GM12878 (cell line): Measurements from ENCODE around the gene CDH1. TPM values are rescaled to one million over a fixed set of nuclear protein-coding genes. Genes with fewer than 3 reads are reported as not detected.

Experiments
- BACH1 ChIP-seq: fragments of 450-650 bp; IDR thresholded peaks from 2 replicates; pipeline ENCODE4 v1.6.1; 2017; ENCODE audit warnings: mild to moderate bottlenecking, borderline replicate concordance
- BCL11A ChIP-seq: IDR thresholded peaks from 2 replicates; pipeline ENCODE4 v1.6.1; 2011; ENCODE audit warnings: low read depth, low read length
- BCL3 ChIP-seq: IDR thresholded peaks from 2 replicates; pipeline ENCODE4 v1.6.1; 2011; ENCODE audit warnings: borderline replicate concordance, low read depth, mild to moderate bottlenecking, moderate library complexity, low read length; ENCODE audit not compliant: insufficient read depth, poor library complexity, severe bottlenecking
- BRCA1 ChIP-seq: IDR thresholded peaks from 2 replicates; pipeline ENCODE4 v1.6.1; 2011; ENCODE audit warnings: low read depth, low read length, improper control_type of control experiment
- CBX5 ChIP-seq: sonication (generic); IDR thresholded peaks from 2 replicates; pipeline ENCODE4 v1.6.1; 2016; ENCODE audit warnings: low read depth, moderate library complexity, mild to moderate bottlenecking, inconsistent platforms
- CREM ChIP-seq: IDR thresholded peaks from 2 replicates; pipeline ENCODE4 v1.6.1; 2014; ENCODE audit warnings: antibody characterized with exemption, low read depth
- EGR1 ChIP-seq, 2 experiments: IDR thresholded peaks; 1 replicate in 1 of 2; 2 replicates in 1 of 2; pipeline ENCODE4 v1.6.1; 2011 to 2012; ENCODE audit warnings: low read depth in 2 of 2, low read length in 2 of 2, borderline replicate concordance in 1 of 2, mild to moderate bottlenecking in 1 of 2, moderate library complexity in 1 of 2
- EP300 ChIP-seq, 2 experiments: fragments of 150-350 bp in 1 of 2; IDR thresholded peaks; 2 replicates each; pipeline ENCODE4 v1.6.1; 2011 to 2012; ENCODE audit warnings: low read depth in 2 of 2, low read length in 2 of 2, borderline replicate concordance in 1 of 2, improper control_type of control experiment in 1 of 2, inconsistent platforms in 1 of 2; ENCODE audit not compliant: control insufficient read depth in 1 of 2
- ESRRA ChIP-seq: IDR thresholded peaks from 2 replicates; pipeline ENCODE4 v1.6.1; 2012; ENCODE audit warnings: mild to moderate bottlenecking, low read length, improper control_type of control experiment
- IRF4 ChIP-seq: IDR thresholded peaks from 2 replicates; pipeline ENCODE4 v1.6.1; 2011; ENCODE audit warnings: low read depth, low read length
- KLF5 ChIP-seq: fragments of 450-650 bp; IDR thresholded peaks from 2 replicates; pipeline ENCODE4 v1.6.1; 2014; ENCODE audit warnings: mild to moderate bottlenecking; ENCODE audit not compliant: partially characterized antibody
- MEF2B ChIP-seq: fragments of 450-650 bp; IDR thresholded peaks from 2 replicates; pipeline ENCODE4 v1.6.1; 2018; ENCODE audit warnings: mild to moderate bottlenecking, moderate library complexity; ENCODE audit not compliant: partially characterized antibody, poor library complexity, severe bottlenecking
- MTA2 ChIP-seq: fragments of 450-650 bp; IDR thresholded peaks from 2 replicates; pipeline ENCODE4 v1.6.1; 2016; ENCODE audit warnings: low read depth, mild to moderate bottlenecking, moderate library complexity
- MTA3 ChIP-seq: IDR thresholded peaks from 2 replicates; pipeline ENCODE4 v1.6.1; 2012; ENCODE audit warnings: low read length, inconsistent platforms, borderline replicate concordance
- NFIC ChIP-seq: IDR thresholded peaks from 2 replicates; pipeline ENCODE4 v1.6.1; 2012; ENCODE audit warnings: low read depth, mild to moderate bottlenecking, inconsistent platforms, low read length, moderate library complexity
- NR2C1 ChIP-seq: fragments of 450-650 bp; IDR thresholded peaks from 2 replicates; pipeline ENCODE4 v1.6.1; 2017; ENCODE audit warnings: antibody characterized with exemption, mild to moderate bottlenecking, moderate library complexity
- NR2F1 ChIP-seq: fragments of 450-650 bp; conservative IDR thresholded peaks from 2 replicates; pipeline ENCODE4 v1.6.1; 2017; ENCODE audit warnings: mild to moderate bottlenecking
- PML ChIP-seq: IDR thresholded peaks from 2 replicates; pipeline ENCODE4 v1.6.1; 2012; ENCODE audit warnings: low read length, inconsistent platforms
- POLR2AphosphoS2 ChIP-seq: IDR thresholded peaks from 2 replicates; pipeline ENCODE4 v1.6.1; 2011; ENCODE audit warnings: low read depth, mild to moderate bottlenecking, low read length, improper control_type of control experiment, moderate library complexity
- RAD51 ChIP-seq: fragments of 450-650 bp; IDR thresholded peaks from 2 replicates; pipeline ENCODE4 v1.6.1; 2016; ENCODE audit warnings: moderate library complexity, mild to moderate bottlenecking, inconsistent platforms
- RB1 ChIP-seq: fragments of 450-650 bp; formaldehyde crosslinking; IDR thresholded peaks from 2 replicates; pipeline ENCODE4 v1.6.1; 2017; ENCODE audit warnings: mild to moderate bottlenecking, borderline replicate concordance
- SMAD1 ChIP-seq: fragments of 450-650 bp; IDR thresholded peaks from 2 replicates; pipeline ENCODE4 v1.6.1; 2018; ENCODE audit warnings: mild to moderate bottlenecking, low read depth; ENCODE audit not compliant: partially characterized antibody
- SMARCA5 ChIP-seq: fragments of 450-650 bp; IDR thresholded peaks from 2 replicates; pipeline ENCODE4 v1.6.1; 2017; ENCODE audit warnings: mild to moderate bottlenecking
- SP1 ChIP-seq: IDR thresholded peaks from one replicate; pipeline ENCODE4 v1.6.1; 2011; ENCODE audit warnings: low read depth, low read length
- SPI1 ChIP-seq: IDR thresholded peaks from 2 replicates; pipeline ENCODE4 v1.6.1; 2011; ENCODE audit warnings: low read depth, mild to moderate bottlenecking, low read length, moderate library complexity, borderline replicate concordance; ENCODE audit not compliant: insufficient read depth
- STAT1 ChIP-seq: fragments of 450-650 bp; conservative IDR thresholded peaks from 2 replicates; pipeline ENCODE4 v1.6.1; 2014; ENCODE audit warnings: antibody characterized with exemption, mild to moderate bottlenecking
- TAF1 ChIP-seq: IDR thresholded peaks from 2 replicates; pipeline ENCODE4 v1.6.1; 2011; ENCODE audit warnings: mild to moderate bottlenecking, low read depth, low read length, borderline replicate concordance
- TARDBP ChIP-seq: IDR thresholded peaks from 2 replicates; pipeline ENCODE4 v1.6.1; 2016; ENCODE audit warnings: borderline replicate concordance
- TBL1XR1 ChIP-seq: IDR thresholded peaks from 2 replicates; pipeline ENCODE4 v1.6.1; 2012; ENCODE audit warnings: low read depth, low read length, improper control_type of control experiment
- TCF12 ChIP-seq: IDR thresholded peaks from 2 replicates; pipeline ENCODE4 v1.6.1; 2011; ENCODE audit warnings: low read depth, mild to moderate bottlenecking, low read length
- TCF3 ChIP-seq: IDR thresholded peaks from 2 replicates; pipeline ENCODE4 v1.6.1; 2012; ENCODE audit warnings: low read depth, mild to moderate bottlenecking, low read length, borderline replicate concordance; ENCODE audit not compliant: insufficient read depth
- YBX1 ChIP-seq: fragments of 450-650 bp; IDR thresholded peaks from 2 replicates; pipeline ENCODE4 v1.6.1; 2016; ENCODE audit warnings: antibody characterized with exemption
- ZNF24 ChIP-seq: fragments of 450-650 bp; IDR thresholded peaks from 2 replicates; pipeline ENCODE4 v1.6.1; 2017; ENCODE audit warnings: antibody characterized with exemption, mild to moderate bottlenecking
- ZNF274 ChIP-seq: IDR thresholded peaks from one replicate; pipeline ENCODE4 v1.8.0; 2011; ENCODE audit not compliant: insufficient read length, insufficient read depth
- ZNF622 ChIP-seq: fragments of 450-650 bp; IDR thresholded peaks from 2 replicates; pipeline ENCODE4 v1.6.1; 2017; ENCODE audit warnings: mild to moderate bottlenecking, inconsistent platforms
- polyA plus RNA-seq, 11 experiments: library from polyadenylated mRNA; depleted of rRNA in 4 of 11; unstranded in 6 of 11; stranded (reverse) in 5 of 11; fragments of >200 nt; fragmentation: Nextera tagmentation in 4 of 11; fragmentation: Illumina TruSeq in 1 of 11; extraction: Ambion mirVana in 4 of 11; extraction: Trizol in 1 of 11; gene quantifications; 1 replicate in 1 of 11; 2 replicates in 10 of 11; pipeline versions ENCODE4 v1.2.1 to v1.2.3, GENCODE V29; 2011 to 2016; ENCODE audit warnings: inconsistent platforms in 2 of 11, missing spikeins in 2 of 11, low read depth in 1 of 11
- total RNA-seq, 4 experiments: library from RNA; depleted of rRNA in 3 of 4; stranded (reverse); fragments of >200 nt in 3 of 4; fragmentation: Illumina TruSeq in 1 of 4; extraction: Trizol in 1 of 4; gene quantifications; 2 replicates each; pipeline versions ENCODE4 v1.2.1 to v1.2.3, GENCODE V29; 2013 to 2021

CDH1 gene
- total and polyA plus RNA-seq, 10 of the 15 experiments (the other 5 are each of a cell fraction or from before 2014, with no cell fraction given), result 2.2 to 30.6 (median 17.7) TPM

- no peak for TF ChIP-seq SMARCA5
- 0 out of 2 replicates have a peak, but pooled peaks have one; percentile 33 for TF ChIP-seq NR2F1
- TF ChIP-seq NFIC, result peak; percentile 81
- TF ChIP-seq STAT1, result no peak
- no peak for TF ChIP-seq TARDBP
- TF ChIP-seq SMAD1, result no peak
- no peak for TF ChIP-seq SP1
- TF ChIP-seq TBL1XR1, result no peak; the same call in 1 of the 2 replicates
- TF ChIP-seq BCL11A, result peak; percentile 84
- no peak for TF ChIP-seq PML
- TF ChIP-seq MTA2, result peak; percentile 86
- no peak for TF ChIP-seq RAD51
- peak; percentile 56 for TF ChIP-seq BCL3
- TF ChIP-seq EP300 (IDR thresholded peaks at IDR 0.05; ENCODE audit: borderline replicate concordance in 1 of 2, control insufficient read depth in 1 of 2, low read depth in 2 of 2, low read length in 2 of 2), result peak; percentile 79 to 87; a peak in 3 of 4 replicates
- TF ChIP-seq RB1, result no peak
- TF ChIP-seq YBX1, result no peak
- peak; percentile 98 for TF ChIP-seq SPI1
- peak in 1 of 2 experiments; percentile 73; a peak in 2 of 3 replicates for TF ChIP-seq EGR1 (IDR thresholded peaks at IDR 0.05; ENCODE audit: borderline replicate concordance in 1 of 2, low read depth in 2 of 2, low read length in 2 of 2)
- TF ChIP-seq CREM, result peak; percentile 67; the same call in 1 of the 2 replicates
- TF ChIP-seq NR2C1, result no peak
- no peak for TF ChIP-seq ZNF274
- TF ChIP-seq MTA3, result peak; percentile 81
- no peak for TF ChIP-seq ESRRA
- TF ChIP-seq TAF1, result no peak
- peak; percentile 82; the same call in 1 of the 2 replicates for TF ChIP-seq BACH1
- no peak for TF ChIP-seq CBX5
- no peak for TF ChIP-seq POLR2AphosphoS2
- no peak for TF ChIP-seq BRCA1
- no peak for TF ChIP-seq KLF5
- no peak for TF ChIP-seq ZNF24
- TF ChIP-seq TCF3, result no peak
- no peak for TF ChIP-seq ZNF622
- TF ChIP-seq TCF12, result 0 out of 2 replicates have a peak, but pooled peaks have one; percentile 77
- peak; percentile 87 for TF ChIP-seq IRF4
- peak; percentile 80 for TF ChIP-seq MEF2B
Measured at GRCh38 chr16:68740628-68741346, 3.7 kb downstream of the CDH1 start (continued).
